ENCODE results near the gene IL10RA.

IL10RA gene

DNA sequence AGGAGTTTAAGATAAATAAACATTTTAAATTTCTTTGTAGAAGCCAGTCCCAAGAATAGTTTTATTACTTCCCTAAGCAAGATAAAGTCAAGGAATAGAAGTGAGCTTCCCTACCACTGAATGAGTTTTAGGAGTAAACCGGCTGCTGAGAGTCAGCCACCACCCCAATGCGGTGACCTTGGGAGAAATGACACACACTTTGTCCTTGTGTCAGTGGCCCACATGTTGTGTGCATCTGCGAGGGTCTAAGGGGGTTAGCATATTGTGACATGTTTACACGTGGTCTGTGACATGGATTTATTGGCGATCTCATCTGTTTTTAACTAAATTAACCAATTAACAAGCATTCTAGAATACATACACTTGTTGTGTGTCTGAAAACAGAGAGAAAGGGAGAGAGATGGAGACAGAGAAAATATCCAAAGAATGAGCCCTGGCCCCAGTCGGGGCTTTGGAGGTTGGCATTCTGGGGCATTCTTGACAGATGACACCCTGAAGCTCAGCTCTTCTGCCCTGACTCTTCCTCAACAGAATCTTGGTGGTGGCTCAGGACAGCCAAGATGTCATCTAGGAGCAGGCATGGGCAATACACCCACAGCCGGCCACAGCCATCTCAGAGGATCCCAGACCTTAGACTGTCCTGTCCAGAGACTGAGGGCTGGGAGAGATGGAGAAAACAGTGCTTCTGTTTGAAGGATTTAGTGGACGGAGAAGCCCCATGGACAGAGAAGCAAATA lies 60.9 kb downstream of the IL10RA start:
- DNase-seq (ENCODE audit: low spot score), result no peak

DNA sequence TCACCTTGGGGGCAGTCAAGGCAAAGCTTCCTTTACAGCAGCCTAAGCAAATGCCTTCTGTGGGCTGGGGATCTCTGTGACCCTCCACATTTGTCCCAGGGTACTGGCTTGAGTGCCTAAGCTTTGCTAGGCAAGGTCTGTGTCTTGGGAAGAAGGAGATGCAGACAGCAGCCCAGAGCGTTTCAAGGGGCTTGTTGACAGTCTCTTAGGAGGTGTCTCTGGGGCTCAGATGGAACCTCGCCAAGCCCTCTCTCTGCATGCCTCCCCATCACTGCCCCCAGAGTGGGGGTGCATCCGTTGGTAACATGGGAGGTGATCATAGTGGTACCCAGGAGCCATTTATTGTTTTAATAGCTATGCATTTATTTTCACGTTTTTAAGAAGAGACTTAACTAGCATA lies 61.6 kb downstream of the IL10RA start:
- DNase-seq (ENCODE audit: low spot score), result no peak

DNA sequence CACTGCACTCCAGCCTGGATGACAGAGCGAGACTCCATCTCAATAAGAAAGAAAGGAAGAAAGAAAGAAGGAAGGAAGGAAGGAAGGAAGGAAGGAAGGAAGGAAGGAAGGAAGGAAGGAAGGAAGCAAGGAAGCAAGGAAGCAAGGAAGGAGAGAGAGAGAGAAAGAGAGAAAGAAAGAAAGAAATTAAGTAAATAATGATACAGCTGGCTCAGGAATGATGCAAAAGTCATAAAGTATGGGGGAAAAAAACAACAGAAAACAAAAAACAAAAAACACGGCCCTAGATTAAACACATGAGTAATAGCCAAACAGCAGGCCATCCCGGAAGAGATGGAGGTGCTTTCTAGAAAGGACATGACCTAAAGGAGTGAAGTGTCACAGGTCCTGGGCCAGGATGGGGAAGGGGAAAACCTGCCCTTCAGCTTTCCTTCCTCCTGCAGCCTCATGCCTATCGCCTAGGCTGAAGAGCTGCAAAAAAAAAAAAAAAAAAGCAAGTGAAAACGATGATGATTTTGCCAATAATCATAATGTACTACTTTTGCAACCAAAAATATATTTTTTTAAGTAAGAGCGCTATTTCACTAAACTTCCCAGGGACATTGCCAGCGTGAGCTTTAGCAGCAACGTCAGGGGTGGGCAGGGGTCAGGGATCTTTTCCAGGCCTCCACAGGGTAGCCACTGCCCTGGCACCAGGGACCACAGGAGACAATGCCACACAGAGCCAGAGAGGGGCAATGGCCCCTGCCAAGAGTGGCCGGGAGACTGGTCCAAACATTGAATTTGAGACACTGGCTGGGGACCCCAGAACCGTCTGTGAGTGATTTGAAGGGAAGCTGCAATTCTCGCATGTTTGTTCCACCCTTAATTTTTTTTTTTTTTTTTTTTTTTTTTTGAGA lies 62.5 kb downstream of the IL10RA start:
- no peak for DNase-seq (ENCODE audit: low spot score)

DNA sequence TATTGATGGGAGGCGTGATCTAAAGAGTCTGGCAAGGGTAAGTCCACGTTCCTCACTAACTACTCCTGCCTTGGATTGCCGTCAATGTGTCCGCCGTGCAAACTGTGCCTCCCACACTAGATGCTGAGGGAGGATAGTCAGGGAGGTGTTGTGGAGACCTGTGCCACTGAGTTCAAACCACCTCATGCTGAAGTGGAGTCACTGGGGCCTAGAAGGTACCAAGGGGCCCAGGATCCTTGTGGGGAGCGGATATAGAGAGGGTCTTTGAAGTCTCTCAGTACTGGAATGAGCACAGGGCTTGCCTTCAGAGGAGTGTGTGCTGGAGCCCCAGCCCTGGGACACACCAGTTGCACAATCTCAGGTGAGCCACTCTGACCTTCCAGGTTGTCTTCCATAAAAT lies 63.6 kb downstream of the IL10RA start:
- no peak for DNase-seq (ENCODE audit: low spot score)

DNA sequence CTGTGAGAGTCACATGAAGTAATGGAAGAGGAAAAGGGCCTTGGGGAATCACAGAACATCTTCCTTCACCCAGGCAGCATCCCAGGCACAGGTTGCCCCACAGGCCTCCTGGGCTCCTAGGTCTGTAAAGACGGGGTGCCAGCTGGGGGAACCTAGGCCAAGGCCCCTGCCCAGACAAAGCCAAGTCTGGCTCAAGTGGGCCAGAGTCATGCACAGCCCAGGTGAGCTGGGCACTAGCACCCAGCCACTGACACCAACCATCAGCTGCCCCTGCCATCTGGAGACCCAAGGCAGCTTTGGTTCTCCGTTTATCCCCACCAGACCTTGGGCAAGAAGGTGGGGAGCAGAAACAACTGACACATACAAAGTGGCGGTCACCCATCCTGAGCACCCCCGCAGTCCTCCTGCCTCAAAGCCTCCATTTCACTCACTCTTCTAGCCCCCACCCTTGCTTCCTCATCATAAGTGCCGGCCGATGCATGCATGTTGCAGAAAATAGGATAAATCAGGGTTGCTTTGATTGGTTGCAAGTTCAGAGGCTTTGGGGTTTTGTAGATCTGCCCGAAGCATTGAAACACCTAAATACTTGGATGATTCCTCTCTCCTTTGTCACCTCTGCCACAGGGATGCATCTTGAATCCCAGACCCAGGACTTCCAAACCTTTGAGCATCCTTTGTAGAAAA lies 64.2 kb downstream of the IL10RA start:
- no peak for DNase-seq (ENCODE audit: low spot score)

Measured in AG08396 (cell line).